Natural killer cell (primary cell): ENCODE results near the gene PPP2R3C. TPM values are rescaled to one million over a fixed set of nuclear protein-coding genes. Genes with fewer than 3 reads are reported as not detected.

Experiments used
- ATAC-seq, 3 donors: fragments of 150-1000 bp in 2 of 3; fragments of 200-7000 bp in 1 of 3; cut with Tn5 transposase; 1 replicate in 1 of 3; 2 replicates in 2 of 3; pipeline ENCODE4 v1.10.0; 2021; ENCODE audit warnings: mild to moderate bottlenecking in 2 of 3, moderate library complexity in 2 of 3
- DNase-seq, 2 donors: peaks; one replicate each; pipeline versions ENCODE4 v3.0.0 to v3.0.0-alpha.2; 2013 to 2021; ENCODE audit warnings: mixed read lengths in 1 of 2
- H3K27ac ChIP-seq: one replicate; pipeline ENCODE4 v1.5.1; 2013; ENCODE audit warnings: mild to moderate bottlenecking, low read length
- H3K27me3 ChIP-seq: one replicate; pipeline ENCODE4 v1.6.1; 2013; ENCODE audit warnings: low read length; ENCODE audit not compliant: control insufficient read depth, insufficient read depth
- H3K36me3 ChIP-seq: one replicate; pipeline ENCODE4 v1.6.1; 2013; ENCODE audit warnings: low read length; ENCODE audit not compliant: control insufficient read depth, insufficient read depth
- H3K4me1 ChIP-seq: one replicate; pipeline ENCODE4 v1.6.1; 2013; ENCODE audit warnings: low read length; ENCODE audit not compliant: control insufficient read depth, insufficient read depth
- H3K4me3 ChIP-seq: one replicate; pipeline ENCODE4 v1.5.1; 2013; ENCODE audit warnings: low read length
- H3K9me3 ChIP-seq: one replicate; pipeline ENCODE4 v1.6.1; 2013; ENCODE audit warnings: low read length; ENCODE audit not compliant: control insufficient read depth, insufficient read depth
- H3K27ac Mint-ChIP-seq, 2 donors: one replicate each; pipeline ENCODE4 v1.8.0; 2022; ENCODE audit warnings: mild to moderate bottlenecking in 2 of 2, mixed read lengths in 2 of 2, moderate library complexity in 1 of 2
- H3K27me3 Mint-ChIP-seq, 2 donors: one replicate each; pipeline ENCODE4 v1.8.0; 2022; ENCODE audit warnings: low read depth in 2 of 2, mixed read lengths in 2 of 2
- H3K36me3 Mint-ChIP-seq: one replicate; pipeline ENCODE4 v1.8.0; 2022; ENCODE audit warnings: mixed read lengths
- H3K4me1 Mint-ChIP-seq, 2 donors: one replicate each; pipeline ENCODE4 v1.8.0; 2022; ENCODE audit warnings: mixed read lengths in 2 of 2
- H3K4me3 Mint-ChIP-seq: one replicate; pipeline ENCODE4 v1.8.0; 2022; ENCODE audit warnings: mild to moderate bottlenecking, moderate library complexity, mixed read lengths
- H3K9me3 Mint-ChIP-seq, 2 donors: one replicate each; pipeline ENCODE4 v1.8.0; 2022; ENCODE audit warnings: mixed read lengths in 2 of 2
- WGBS: methylation state at CpG from one replicate; pipeline ENCODE4 v1.1.7; 2013; ENCODE audit warnings: missing lambda C conversion rate; ENCODE audit not compliant: insufficient coverage; 5-methylcytosine and 5-hydroxymethylcytosine counted together
- intact Hi-C: fragments of 100-400 bp; cut with micrococcal nuclease; formaldehyde crosslinking; loops from one replicate; pipeline ENCODE4 v1.14.2; 2022
- total RNA-seq, 4 donors: library from RNA; stranded (reverse); fragments of 120-200 nt in 1 of 4; gene quantifications; one replicate each; pipeline versions ENCODE4 v1.2.3 to v1.2.4, GENCODE V29; 2013 to 2022
- TF ChIP-seq, protein P1 (sequence below): fragments of 200-600 bp; IDR thresholded peaks from one replicate; pipeline ENCODE4 v1.8.0; 2022; ENCODE audit warnings: antibody characterized with exemption

Gene PPP2R3C
- total RNA-seq, 3 donors from 2014 or later (not counting 1 experiment from before 2014, with no cell fraction given): 41.5 to 49.7 (median 48.3) TPM

DNA sequence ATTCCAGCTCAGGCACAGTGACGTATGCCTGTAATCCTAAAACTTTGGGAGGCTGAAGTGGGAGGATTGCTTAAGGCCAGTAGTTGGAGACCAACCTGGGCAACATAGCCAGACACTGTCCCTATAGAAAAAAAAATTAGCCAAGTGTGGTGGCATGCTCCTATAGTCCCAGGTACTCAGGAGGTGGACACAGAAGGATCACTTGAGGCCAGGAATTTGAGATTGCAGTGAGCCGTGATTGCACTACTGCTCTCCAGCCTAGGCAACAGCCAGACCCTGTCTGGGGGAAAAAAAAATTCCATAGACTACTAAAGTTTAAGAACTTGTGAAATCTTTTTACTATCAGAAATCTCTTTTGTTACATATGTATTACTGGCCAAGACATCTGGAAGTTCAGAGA, 69.2 kb downstream of the PPP2R3C start:
- DNase-seq: no peak
- Mint-ChIP-seq H3K27ac (no peak overlapping the region), H3K27me3 (no peaks in the 10 kb centered on the region), H3K4me3 (no peak overlapping the region), H3K4me1 (peaks cover 3 to 10% of the 10 kb centered on the region in 2 donors), H3K36me3 (no peaks in the 10 kb centered on the region), H3K9me3 (no peaks in the 10 kb centered on the region)
- H3K4me1 ChIP-seq: peaks cover under 1% of the 10 kb centered on the region
- no peaks in the 10 kb centered on the region for H3K9me3 ChIP-seq
- H3K27me3 ChIP-seq: no peaks in the 10 kb centered on the region
- intact Hi-C loops: no loop called here
- no peak overlapping the region for H3K4me3 ChIP-seq
- ATAC-seq: no peak
- TF ChIP-seq, protein P1, sequence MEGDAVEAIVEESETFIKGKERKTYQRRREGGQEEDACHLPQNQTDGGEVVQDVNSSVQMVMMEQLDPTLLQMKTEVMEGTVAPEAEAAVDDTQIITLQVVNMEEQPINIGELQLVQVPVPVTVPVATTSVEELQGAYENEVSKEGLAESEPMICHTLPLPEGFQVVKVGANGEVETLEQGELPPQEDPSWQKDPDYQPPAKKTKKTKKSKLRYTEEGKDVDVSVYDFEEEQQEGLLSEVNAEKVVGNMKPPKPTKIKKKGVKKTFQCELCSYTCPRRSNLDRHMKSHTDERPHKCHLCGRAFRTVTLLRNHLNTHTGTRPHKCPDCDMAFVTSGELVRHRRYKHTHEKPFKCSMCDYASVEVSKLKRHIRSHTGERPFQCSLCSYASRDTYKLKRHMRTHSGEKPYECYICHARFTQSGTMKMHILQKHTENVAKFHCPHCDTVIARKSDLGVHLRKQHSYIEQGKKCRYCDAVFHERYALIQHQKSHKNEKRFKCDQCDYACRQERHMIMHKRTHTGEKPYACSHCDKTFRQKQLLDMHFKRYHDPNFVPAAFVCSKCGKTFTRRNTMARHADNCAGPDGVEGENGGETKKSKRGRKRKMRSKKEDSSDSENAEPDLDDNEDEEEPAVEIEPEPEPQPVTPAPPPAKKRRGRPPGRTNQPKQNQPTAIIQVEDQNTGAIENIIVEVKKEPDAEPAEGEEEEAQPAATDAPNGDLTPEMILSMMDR: no peak
- no peak overlapping the region for H3K27ac ChIP-seq
- 100% methylated on average over 2 of the region's 2 CpGs for WGBS
- peaks cover 15% of the 10 kb centered on the region for H3K36me3 ChIP-seq

DNA sequence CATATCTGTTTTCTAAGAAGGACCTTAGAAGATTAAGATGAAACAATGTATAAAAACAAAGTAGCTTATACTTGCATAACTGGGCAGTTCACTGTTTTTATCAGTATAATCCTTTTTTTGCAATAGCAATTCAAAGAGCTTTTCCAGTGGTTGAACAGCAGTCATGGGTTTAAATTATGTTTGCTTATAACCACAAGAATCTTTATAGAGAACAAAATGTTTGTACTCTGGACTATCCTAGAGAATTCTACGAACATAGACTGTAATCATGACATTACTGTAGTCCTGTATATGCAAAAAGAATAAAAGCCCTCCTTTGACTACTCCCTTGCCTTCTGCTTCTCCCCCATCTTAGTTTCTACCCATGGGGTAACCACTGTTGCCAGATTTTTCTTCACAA, 70.0 kb downstream of the PPP2R3C start:
- ATAC-seq (no peak), DNase-seq (no peak)
- peaks cover 10 to 15% of the 10 kb centered on the region in 2 donors for H3K4me1 Mint-ChIP-seq
- H3K4me1 ChIP-seq: peaks cover 9% of the 10 kb centered on the region
- no peaks in the 10 kb centered on the region for H3K27me3 Mint-ChIP-seq
- no peak overlapping the region for H3K27ac Mint-ChIP-seq
- H3K36me3 Mint-ChIP-seq: no peaks in the 10 kb centered on the region
- H3K9me3 Mint-ChIP-seq: no peaks in the 10 kb centered on the region
- H3K36me3 ChIP-seq: peaks cover 15% of the 10 kb centered on the region
- no peak overlapping the region for H3K27ac ChIP-seq
- no CpG with 5 or more reads among the region's 1 CpG for WGBS
- H3K4me3 Mint-ChIP-seq: no peak overlapping the region
- H3K27me3 ChIP-seq: no peaks in the 10 kb centered on the region
- intact Hi-C loops: no loop called here
- H3K4me3 ChIP-seq: no peak overlapping the region
- no peaks in the 10 kb centered on the region for H3K9me3 ChIP-seq
- TF ChIP-seq, protein P1: no peak

DNA sequence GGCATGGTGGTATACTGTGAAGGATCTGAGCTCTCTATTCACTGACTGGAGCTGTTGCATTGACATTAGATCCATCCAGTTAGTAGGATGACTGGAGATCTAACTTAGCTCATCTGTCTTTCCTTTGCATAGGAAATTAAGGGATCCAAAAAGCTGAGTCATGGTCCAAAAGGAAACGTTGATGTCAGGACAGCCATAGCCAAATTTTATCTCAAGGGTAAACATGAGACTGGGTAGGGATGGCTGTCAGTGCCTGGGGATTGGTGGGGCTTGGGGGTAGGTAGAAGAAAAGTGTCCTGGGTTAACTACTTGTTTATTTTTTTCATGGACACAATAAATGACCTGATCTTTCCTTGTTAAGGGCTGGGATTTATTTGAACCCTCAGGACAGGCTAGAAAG, 71.1 kb downstream of the PPP2R3C start:
- Histone ChIP-seq H3K27ac (no peak overlapping the region), H3K9me3 (no peaks in the 10 kb centered on the region), H3K36me3 (peaks cover 12% of the 10 kb centered on the region), H3K4me3 (no peak overlapping the region), H3K27me3 (no peaks in the 10 kb centered on the region), H3K4me1 (peaks cover 11% of the 10 kb centered on the region)
- 45% methylated on average over 1 of the region's 1 CpG for WGBS
- H3K4me1 Mint-ChIP-seq: peaks cover 16 to 21% of the 10 kb centered on the region in 2 donors
- H3K36me3 Mint-ChIP-seq: no peaks in the 10 kb centered on the region
- H3K27me3 Mint-ChIP-seq: no peaks in the 10 kb centered on the region
- DNase-seq (no peak), ATAC-seq (no peak)
- intact Hi-C loops: no loop called here
- no peaks in the 10 kb centered on the region for H3K9me3 Mint-ChIP-seq
- TF ChIP-seq, protein P1: no peak
- no peak overlapping the region for H3K27ac Mint-ChIP-seq
- H3K4me3 Mint-ChIP-seq: no peak overlapping the region

DNA sequence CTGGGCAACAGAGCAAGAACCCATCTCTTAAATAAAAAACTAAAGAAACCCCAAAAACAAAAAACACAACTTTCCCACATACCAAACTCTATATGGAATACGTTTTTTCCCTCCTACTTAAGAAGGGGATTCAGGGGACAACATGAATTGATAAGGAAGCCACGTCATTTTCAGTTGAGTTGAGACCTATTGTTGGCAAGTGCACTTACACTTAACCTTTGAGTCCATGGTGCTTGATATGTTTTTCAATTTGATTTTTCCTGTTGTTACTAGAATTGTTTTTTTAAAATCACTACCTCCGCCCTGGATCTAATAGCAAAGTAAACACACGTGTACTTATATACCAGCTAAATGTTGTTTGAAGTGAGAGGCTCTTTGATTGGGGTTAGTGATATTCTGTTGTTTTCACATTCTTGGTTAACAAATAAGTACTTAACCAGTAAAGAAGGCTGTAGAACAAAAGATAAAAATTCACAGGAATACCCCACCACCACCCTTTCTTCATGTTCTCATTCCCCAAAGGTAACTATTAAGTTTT, 73.7 kb downstream of the PPP2R3C start:
- H3K36me3 Mint-ChIP-seq: no peaks in the 10 kb centered on the region
- no peaks in the 10 kb centered on the region for H3K9me3 ChIP-seq

More for the DNA sequence above, 73.7 kb downstream of the PPP2R3C start:
- H3K4me3 ChIP-seq: no peak overlapping the region
- Mint-ChIP-seq H3K4me1 (peaks cover 25 to 31% of the 10 kb centered on the region in 2 donors), H3K4me3 (peak overlapping the region; percentile 97), H3K27me3 (no peaks in the 10 kb centered on the region), H3K9me3 (no peaks in the 10 kb centered on the region), H3K27ac (peak overlapping the region; percentile 91 to 93)
- WGBS: 82% methylated on average over 2 of the region's 4 CpGs
- ATAC-seq (no peak), DNase-seq (no peak)
- H3K27ac ChIP-seq: no peak overlapping the region
- TF ChIP-seq, protein P1: no peak
- intact Hi-C loops: loop anchor here (2.0 to 5.0 kb wide), 4 partner anchors 75 to 369 kb away; partner anchors contain the start of gene PRORP
- peaks cover 11% of the 10 kb centered on the region for H3K4me1 ChIP-seq
- H3K36me3 ChIP-seq: peaks cover 2% of the 10 kb centered on the region
- no peaks in the 10 kb centered on the region for H3K27me3 ChIP-seq
